Skeletal muscle cell (primary cell): ENCODE measurements around the gene PDE4D.
"Not testable (repeated sequence)": the region's sequence is repeated elsewhere in the genome, so short reads cannot be mapped to it uniquely, and the experiment has no call there.

Experiments
- DNase-seq: peaks from one replicate; pipeline ENCODE4 v3.0.0-alpha.2; 2010; ENCODE audit warnings: low read depth
- H3K4me3 ChIP-seq: 2 replicates; pipeline ENCODE4 v1.5.1; 2011; ENCODE audit warnings: low read depth, mild to moderate bottlenecking, control low read depth, low read length, moderate library complexity

The PDE4D gene

GRCh38 chr5:59086024-59086423 lies 807.5 kb downstream of the PDE4D start:
- no peak overlapping the region for H3K4me3 ChIP-seq
- no peak for DNase-seq

- no peak for DNase-seq
These were observed 811.8 kb downstream of the PDE4D start for GRCh38 chr5:59081693-59082092.

GRCh38 chr5:59079622-59080620 lies 813.6 kb downstream of the PDE4D start:
- H3K4me3 ChIP-seq, result no peak overlapping the region
- peak; percentile 99 for DNase-seq

More at GRCh38 chr5:59081693-59082092, 811.8 kb downstream of the PDE4D start:
- no peak overlapping the region for H3K4me3 ChIP-seq

- DNase-seq, result no peak
- H3K4me3 ChIP-seq, result no peak overlapping the region
These were observed 821.6 kb downstream of the PDE4D start for GRCh38 chr5:59071755-59072549.

- DNase-seq, result peak; percentile 96
- no peak overlapping the region for H3K4me3 ChIP-seq
These were observed 824.0 kb downstream of the PDE4D start for GRCh38 chr5:59069438-59070079.

- H3K4me3 ChIP-seq, result no peak overlapping the region
- peak; percentile 67 for DNase-seq
These were observed 825.4 kb downstream of the PDE4D start for GRCh38 chr5:59067956-59068656.

GRCh38 chr5:59066367-59067163 lies 827.0 kb downstream of the PDE4D start:
- no peak overlapping the region for H3K4me3 ChIP-seq
- peak; percentile 98 for DNase-seq

GRCh38 chr5:59065554-59065953 lies 828.0 kb downstream of the PDE4D start:
- no peak overlapping the region for H3K4me3 ChIP-seq
- DNase-seq, result peak; percentile 73

- H3K4me3 ChIP-seq, result no peak overlapping the region
- DNase-seq, result no peak
These were observed 829.2 kb downstream of the PDE4D start for GRCh38 chr5:59064293-59064692.

- peak; percentile 87 for DNase-seq
- H3K4me3 ChIP-seq, result no peak overlapping the region
These were observed 830.4 kb downstream of the PDE4D start for GRCh38 chr5:59062986-59063683.

GRCh38 chr5:59061377-59061776 lies 832.1 kb downstream of the PDE4D start:
- DNase-seq, result no peak
- no peak overlapping the region for H3K4me3 ChIP-seq

GRCh38 chr5:59058969-59059687 lies 834.4 kb downstream of the PDE4D start:
- no peak overlapping the region for H3K4me3 ChIP-seq
- DNase-seq, result no peak

GRCh38 chr5:59058237-59058636 lies 835.3 kb downstream of the PDE4D start:
- no peak overlapping the region for H3K4me3 ChIP-seq
- DNase-seq, result no peak

- not testable (repeated sequence) for H3K4me3 ChIP-seq, DNase-seq
These were observed 836.9 kb downstream of the PDE4D start for GRCh38 chr5:59056599-59056998.

- no peak overlapping the region for H3K4me3 ChIP-seq
- no peak for DNase-seq
These were observed 837.6 kb downstream of the PDE4D start for GRCh38 chr5:59055745-59056448.

- DNase-seq, result no peak
- no peak overlapping the region for H3K4me3 ChIP-seq
These were observed 838.5 kb downstream of the PDE4D start for GRCh38 chr5:59054963-59055528.
